Testis (tissue), 3 donors: ENCODE measurements around the gene GIPC3. TPM values are rescaled to one million over a fixed set of nuclear protein-coding genes. Genes with fewer than 3 reads are reported as not detected.

ENCODE experiments used
- DNase-seq: peaks from one replicate; pipeline ENCODE4 v3.0.0-alpha.2; 2019
- H3K27ac ChIP-seq, 2 donors: fragments of 200-600 bp; sonication (generic); one replicate each; pipeline ENCODE4 v1.5.1; 2019
- H3K27me3 ChIP-seq: fragments of 200-600 bp; sonication (generic); one replicate; pipeline ENCODE4 v1.5.1; 2019
- H3K36me3 ChIP-seq: fragments of 200-600 bp; sonication (generic); one replicate; pipeline ENCODE4 v1.5.1; 2017; ENCODE audit warnings: low read depth; ENCODE audit errors: missing control alignments
- H3K4me1 ChIP-seq: fragments of 200-600 bp; sonication (generic); one replicate; pipeline ENCODE4 v1.5.1; 2019
- H3K4me3 ChIP-seq, 2 donors: fragments of 200-600 bp; sonication (generic); one replicate each; pipeline ENCODE4 v1.5.1; 2017 to 2019
- H3K9me3 ChIP-seq: fragments of 200-600 bp; sonication (generic); one replicate; pipeline ENCODE4 v1.5.1; 2017
- CTCF ChIP-seq, 3 experiments: fragments of 450-650 bp in 2 of 3; fragments of 200-600 bp in 1 of 3; sonication (generic) in 1 of 3; IDR thresholded peaks; one replicate each; pipeline ENCODE4 v1.5.1; 2016 to 2019; ENCODE audit warnings: antibody characterized with exemption in 3 of 3, mild to moderate bottlenecking in 2 of 3, moderate library complexity in 1 of 3
- POLR2A ChIP-seq: fragments of 450-650 bp; IDR thresholded peaks from one replicate; pipeline ENCODE4 v1.6.1; 2017; ENCODE audit warnings: antibody characterized with exemption, mild to moderate bottlenecking, moderate library complexity
- WGBS, 2 donors: methylation state at CpG; one replicate each; pipeline ENCODE4 v1.1.5; 2018; 5-methylcytosine and 5-hydroxymethylcytosine counted together
- intact Hi-C: fragments of 100-400 bp; cut with DNase I; formaldehyde crosslinking; loops from one replicate; pipeline ENCODE4 v1.15.1; 2023; ENCODE audit warnings: low total_unique reads
- polyA plus RNA-seq: library from polyadenylated mRNA; stranded (reverse); fragments of 350-450 nt; fragmentation: Illumina TruSeq; extraction: RNeasy Lipid Tissue Mini Kit (QIAGEN cat#74804); gene quantifications from one replicate; pipeline ENCODE4 v1.2.3, GENCODE V29; 2014; ENCODE audit warnings: low read depth, low replicate concordance; ENCODE audit not compliant: insufficient read depth
- total RNA-seq, 2 donors: library from RNA; depleted of rRNA; stranded (reverse); fragments of >200 nt; gene quantifications; one replicate each; pipeline ENCODE4 v1.2.3, GENCODE V29; 2016

Gene GIPC3
- total and polyA plus RNA-seq, 3 donors from 2014 or later, result 0.50 to 1.5 (median 0.87) TPM

GRCh38 chr19:3575949-3576673 lies 9.2 kb upstream of the GIPC3 start:
- no peaks in the 10 kb centered on the region for H3K9me3 ChIP-seq
- H3K4me3 ChIP-seq, result peak overlapping the region in 1 of 2 donors; percentile 38
- H3K27me3 ChIP-seq, result no peaks in the 10 kb centered on the region
- TF ChIP-seq CTCF (IDR thresholded peaks at IDR 0.05) (no peak), POLR2A (no peak)
- H3K27ac ChIP-seq, result no peak overlapping the region
- intact Hi-C loops, result no loop called here
- DNase-seq, result no peak
- no peaks in the 10 kb centered on the region for H3K36me3 ChIP-seq
- peaks cover 9% of the 10 kb centered on the region for H3K4me1 ChIP-seq
- 54 to 75% methylated on average over 18 to 29 of the region's 29 CpGs for WGBS, 2 donors

- Histone ChIP-seq H3K27ac (no peak overlapping the region), H3K36me3 (no peaks in the 10 kb centered on the region), H3K4me3 (peak overlapping the region; percentile 4 to 38), H3K4me1 (peaks cover 8% of the 10 kb centered on the region), H3K27me3 (no peaks in the 10 kb centered on the region), H3K9me3 (no peaks in the 10 kb centered on the region)
- intact Hi-C loops, result no loop called here
- TF ChIP-seq CTCF (IDR thresholded peaks at IDR 0.05) (no peak), POLR2A (no peak)
- DNase-seq, result no peak
- 69 to 72% methylated on average over 44 to 63 of the region's 78 CpGs for WGBS, 2 donors
Observed at GRCh38 chr19:3576696-3577443, 8.4 kb upstream of the GIPC3 start.

- DNase-seq, result no peak
- H3K27me3 ChIP-seq, result no peaks in the 10 kb centered on the region
- WGBS, 2 donors, result 72 to 86% methylated on average over 51 to 60 of the region's 60 CpGs
- no peak for TF ChIP-seq POLR2A
- TF ChIP-seq CTCF (IDR thresholded peaks at IDR 0.05), result no peak
- H3K36me3 ChIP-seq, result no peaks in the 10 kb centered on the region
- peaks cover 5% of the 10 kb centered on the region for H3K4me1 ChIP-seq
- peak overlapping the region in 1 of 2 donors; percentile 38 for H3K4me3 ChIP-seq
- no peak overlapping the region for H3K27ac ChIP-seq
- H3K9me3 ChIP-seq, result no peaks in the 10 kb centered on the region
- intact Hi-C loops, result no loop called here
Observed at GRCh38 chr19:3577723-3578344, 7.4 kb upstream of the GIPC3 start.

GRCh38 chr19:3578390-3578789 lies 6.9 kb upstream of the GIPC3 start:
- intact Hi-C loops, result no loop called here
- no peaks in the 10 kb centered on the region for H3K36me3 ChIP-seq
- TF ChIP-seq POLR2A, result no peak
- TF ChIP-seq CTCF (IDR thresholded peaks at IDR 0.05), result no peak
- no peak for DNase-seq
- H3K27ac ChIP-seq, result no peak overlapping the region
- H3K4me1 ChIP-seq, result peaks cover 4% of the 10 kb centered on the region
- H3K27me3 ChIP-seq, result no peaks in the 10 kb centered on the region
- peak overlapping the region in 1 of 2 donors; percentile 38 for H3K4me3 ChIP-seq
- 55 to 70% methylated on average over 11 to 17 of the region's 17 CpGs for WGBS, 2 donors
- no peaks in the 10 kb centered on the region for H3K9me3 ChIP-seq
